Central memory CD8-positive, alpha-beta T cell (primary cell): ENCODE results near the gene DSTN.

Source experiments
- ATAC-seq: fragments of 150-1000 bp; cut with Tn5 transposase; replicated peaks from 2 replicates; pipeline ENCODE4 v1.10.0; 2022; ENCODE audit warnings: mild to moderate bottlenecking, moderate FRiP score, moderate number of reproducible peaks; ENCODE audit not compliant: poor library complexity, severe bottlenecking; ENCODE audit errors: extremely low read depth
- DNase-seq, 2 donors: peaks; one replicate each; pipeline ENCODE4 v3.0.0; 2021; ENCODE audit warnings: low spot score in 2 of 2
- H3K27ac Mint-ChIP-seq: one replicate; pipeline ENCODE4 v1.8.0; 2022; ENCODE audit warnings: low read depth, mild to moderate bottlenecking, moderate library complexity, mixed read lengths
- H3K27me3 Mint-ChIP-seq: one replicate; pipeline ENCODE4 v1.8.0; 2022; ENCODE audit warnings: mixed read lengths
- H3K36me3 Mint-ChIP-seq: one replicate; pipeline ENCODE4 v1.8.0; 2022; ENCODE audit warnings: mild to moderate bottlenecking, moderate library complexity, mixed read lengths; ENCODE audit not compliant: insufficient read depth
- H3K4me1 Mint-ChIP-seq: one replicate; pipeline ENCODE4 v1.8.0; 2022; ENCODE audit warnings: mixed read lengths
- H3K4me3 Mint-ChIP-seq: one replicate; pipeline ENCODE4 v1.8.0; 2022; ENCODE audit warnings: mild to moderate bottlenecking, moderate library complexity, mixed read lengths
- H3K9me3 Mint-ChIP-seq: one replicate; pipeline ENCODE4 v1.8.0; 2022; ENCODE audit warnings: mixed read lengths

Gene DSTN

DNA sequence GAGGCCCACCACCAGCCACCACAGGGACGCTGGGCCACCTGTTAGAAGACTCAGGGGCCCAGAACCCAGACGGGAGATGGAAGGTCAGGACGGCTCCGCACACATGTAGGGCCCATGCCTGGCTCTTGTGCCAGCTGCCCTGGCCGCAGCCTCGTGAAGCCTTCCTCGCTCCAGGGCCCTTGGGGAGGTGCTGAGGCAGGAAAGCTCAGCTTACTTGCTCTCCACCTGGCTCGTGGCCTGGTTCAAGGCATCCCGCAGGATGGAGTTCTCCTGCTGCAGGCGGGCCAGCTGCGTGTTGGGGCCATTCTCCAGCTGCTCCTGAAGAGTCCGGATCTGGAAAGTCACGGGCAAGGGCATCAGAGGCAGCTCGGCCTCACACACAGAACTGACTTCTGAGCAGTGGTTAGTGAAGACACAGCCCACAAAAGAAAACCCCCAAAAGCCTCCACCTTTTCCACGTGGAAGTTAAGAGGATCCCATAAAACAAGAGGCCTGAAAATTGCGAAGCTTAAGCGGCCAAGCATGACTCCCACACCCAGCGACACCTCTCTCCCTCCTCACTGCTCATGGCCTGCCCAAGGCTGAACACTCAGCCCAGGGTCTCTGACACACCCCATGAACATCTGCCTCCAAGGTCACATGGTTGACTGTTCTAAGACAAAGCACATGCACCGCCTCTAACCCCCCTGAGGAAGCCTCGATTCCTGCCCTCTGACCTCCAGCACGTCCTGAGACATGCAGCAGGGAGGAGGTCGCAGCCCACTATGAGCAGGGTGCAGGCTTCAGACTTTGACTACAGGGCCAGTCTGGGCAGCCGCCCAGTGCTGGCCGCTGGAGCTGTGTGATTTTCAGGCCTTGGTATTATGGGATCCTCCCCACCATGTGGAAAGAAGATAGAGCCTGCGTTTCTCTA, 65.7 kb downstream of the DSTN start:
- ATAC-seq (no peak), DNase-seq (no peak)
- H3K4me1 Mint-ChIP-seq = peaks cover 5% of the 10 kb centered on the region
- no peak overlapping the region for H3K27ac Mint-ChIP-seq
- peaks cover 8% of the 10 kb centered on the region for H3K36me3 Mint-ChIP-seq
- no peak overlapping the region for H3K4me3 Mint-ChIP-seq
- H3K27me3 Mint-ChIP-seq = no peaks in the 10 kb centered on the region
- H3K9me3 Mint-ChIP-seq = no peaks in the 10 kb centered on the region

DNA sequence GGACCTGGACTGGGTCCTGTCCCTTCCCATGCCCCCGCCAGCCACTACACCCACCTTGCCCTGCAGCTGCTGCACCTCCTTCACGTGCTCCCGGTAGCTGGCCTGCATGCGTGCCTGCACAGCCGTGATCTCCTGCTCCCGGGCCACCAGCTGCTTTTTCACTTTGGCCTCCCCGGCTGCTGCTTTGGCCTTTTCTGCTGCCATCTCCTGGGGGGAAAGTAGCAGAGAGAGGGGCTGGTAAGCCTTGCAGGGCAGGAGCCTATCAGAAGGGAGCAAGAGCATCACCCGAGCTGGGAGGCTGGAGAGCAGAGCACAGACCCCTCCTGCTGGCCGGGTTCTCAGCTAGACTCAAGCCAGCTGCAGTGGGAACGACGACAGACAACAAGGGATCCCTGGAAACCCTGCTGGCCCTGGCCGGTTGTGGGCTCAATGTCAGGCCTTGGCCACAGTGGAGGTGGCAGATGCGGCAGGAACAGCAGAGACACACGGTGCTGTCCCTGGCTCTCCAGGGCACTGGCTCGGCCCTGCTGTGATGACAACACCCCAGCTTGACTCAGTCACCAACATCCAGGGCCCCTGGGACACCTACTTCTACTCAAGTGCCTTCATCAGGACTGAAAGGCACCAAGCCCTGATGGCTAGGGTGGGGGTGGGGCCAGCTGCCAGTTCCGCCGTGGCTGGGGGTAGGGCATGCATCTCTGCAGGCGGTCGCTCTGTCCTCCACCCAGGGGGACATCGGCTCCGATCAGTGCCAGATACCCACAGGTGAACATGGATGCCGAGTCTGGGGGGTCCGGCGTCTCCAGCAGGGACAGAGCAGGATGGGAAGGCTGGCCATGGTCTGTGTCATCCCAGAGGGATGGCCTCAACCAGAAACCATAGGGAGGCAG, 66.9 kb downstream of the DSTN start:
- Mint-ChIP-seq H3K27ac (no peak overlapping the region), H3K4me1 (peaks cover 5% of the 10 kb centered on the region), H3K4me3 (no peak overlapping the region), H3K36me3 (peaks cover 8% of the 10 kb centered on the region), H3K9me3 (no peaks in the 10 kb centered on the region), H3K27me3 (no peaks in the 10 kb centered on the region)
- no peak for DNase-seq
- ATAC-seq = no peak

DNA sequence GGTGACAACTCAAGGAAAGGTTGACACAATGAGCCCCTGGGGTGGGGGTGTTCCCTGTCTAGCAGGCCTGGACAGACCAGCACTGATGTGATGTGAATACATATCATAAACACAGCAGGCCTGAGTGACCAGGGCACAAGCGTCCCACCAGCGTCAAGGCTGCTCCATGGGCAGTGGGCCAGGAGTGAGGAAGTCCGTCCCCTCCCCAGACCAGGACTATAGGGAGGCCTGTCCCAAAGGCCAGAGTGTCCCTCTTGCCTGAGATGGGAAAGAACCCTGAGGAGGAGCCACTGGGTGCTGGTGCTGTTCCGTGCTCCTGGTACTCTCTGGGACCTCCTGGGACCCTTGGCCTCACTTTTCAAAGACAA, 67.5 kb downstream of the DSTN start:
- H3K4me3 Mint-ChIP-seq = no peak overlapping the region
- ATAC-seq (no peak), DNase-seq (no peak)
- H3K9me3 Mint-ChIP-seq = no peaks in the 10 kb centered on the region
- peaks cover 8% of the 10 kb centered on the region for H3K36me3 Mint-ChIP-seq
- H3K27ac Mint-ChIP-seq = no peak overlapping the region
- no peaks in the 10 kb centered on the region for H3K27me3 Mint-ChIP-seq
- peaks cover 5% of the 10 kb centered on the region for H3K4me1 Mint-ChIP-seq

DNA sequence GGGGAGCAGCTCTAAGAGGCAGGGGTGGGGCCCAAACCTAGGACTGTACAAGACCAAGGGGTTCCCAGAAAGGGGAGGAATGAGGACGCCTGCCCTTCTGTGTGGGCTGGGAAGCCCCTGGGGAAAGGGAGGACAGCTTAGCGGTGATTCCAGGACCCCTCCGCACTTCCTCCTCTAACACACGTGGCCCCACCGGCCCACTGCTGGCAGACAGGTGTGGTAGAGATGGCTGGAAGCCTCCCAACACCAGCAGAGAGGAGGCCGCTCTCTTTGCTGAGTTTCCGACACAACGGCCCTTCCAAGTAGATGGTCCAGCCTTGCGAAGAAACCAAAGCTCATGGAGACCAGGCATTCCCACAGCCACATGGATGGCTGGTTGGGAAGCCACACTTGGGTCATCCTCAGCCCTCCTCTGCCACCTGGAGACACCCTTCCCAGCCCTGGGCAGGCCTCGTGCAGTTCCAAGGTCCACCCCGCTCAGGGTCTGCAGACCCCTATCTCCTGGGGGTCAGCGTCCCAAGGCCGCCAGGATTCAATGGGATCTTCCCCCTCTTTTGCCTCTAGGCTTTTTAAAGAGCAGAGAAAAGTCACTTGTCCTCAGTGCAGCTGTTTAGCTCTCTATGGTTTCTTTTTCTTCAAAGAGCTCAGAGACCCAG, 68.2 kb downstream of the DSTN start:
- Mint-ChIP-seq H3K4me3 (no peak overlapping the region), H3K36me3 (peaks cover 8% of the 10 kb centered on the region), H3K4me1 (peaks cover 5% of the 10 kb centered on the region), H3K9me3 (no peaks in the 10 kb centered on the region), H3K27ac (no peak overlapping the region), H3K27me3 (no peaks in the 10 kb centered on the region)
- no peak for ATAC-seq
- DNase-seq = no peak

DNA sequence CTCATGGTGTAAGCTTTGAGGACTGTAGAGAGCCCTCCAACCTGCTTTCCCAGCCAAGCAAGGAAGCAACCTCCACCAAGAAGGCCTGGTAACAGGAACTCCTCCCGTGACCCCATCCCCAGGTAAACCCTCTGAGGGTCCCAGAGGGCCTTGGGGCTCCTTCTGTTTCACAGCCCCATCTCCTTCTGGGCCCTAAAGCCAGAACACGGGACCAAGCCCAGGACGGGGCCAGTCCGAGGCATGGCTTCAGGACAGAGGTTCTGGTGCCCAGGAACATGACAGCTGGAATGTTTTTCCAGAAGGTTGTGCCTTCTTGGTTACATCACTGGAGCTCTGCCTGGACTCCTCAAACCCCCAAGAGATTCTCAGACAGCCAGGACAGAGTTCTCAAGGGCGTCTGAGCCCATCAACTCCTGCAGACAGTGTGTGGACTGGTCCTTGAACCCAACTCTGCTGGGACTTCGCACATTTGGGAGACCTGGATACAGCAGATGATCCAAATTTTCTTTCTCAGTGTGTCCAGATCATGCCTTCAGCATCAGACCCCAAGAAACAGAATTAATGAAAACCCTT, 69.0 kb downstream of the DSTN start:
- no peak for ATAC-seq
- DNase-seq = no peak
- peaks cover 8% of the 10 kb centered on the region for H3K36me3 Mint-ChIP-seq
- no peaks in the 10 kb centered on the region for H3K27me3 Mint-ChIP-seq
- no peak overlapping the region for H3K27ac Mint-ChIP-seq
- H3K4me1 Mint-ChIP-seq = peaks cover 5% of the 10 kb centered on the region
- no peaks in the 10 kb centered on the region for H3K9me3 Mint-ChIP-seq
- H3K4me3 Mint-ChIP-seq = no peak overlapping the region

DNA sequence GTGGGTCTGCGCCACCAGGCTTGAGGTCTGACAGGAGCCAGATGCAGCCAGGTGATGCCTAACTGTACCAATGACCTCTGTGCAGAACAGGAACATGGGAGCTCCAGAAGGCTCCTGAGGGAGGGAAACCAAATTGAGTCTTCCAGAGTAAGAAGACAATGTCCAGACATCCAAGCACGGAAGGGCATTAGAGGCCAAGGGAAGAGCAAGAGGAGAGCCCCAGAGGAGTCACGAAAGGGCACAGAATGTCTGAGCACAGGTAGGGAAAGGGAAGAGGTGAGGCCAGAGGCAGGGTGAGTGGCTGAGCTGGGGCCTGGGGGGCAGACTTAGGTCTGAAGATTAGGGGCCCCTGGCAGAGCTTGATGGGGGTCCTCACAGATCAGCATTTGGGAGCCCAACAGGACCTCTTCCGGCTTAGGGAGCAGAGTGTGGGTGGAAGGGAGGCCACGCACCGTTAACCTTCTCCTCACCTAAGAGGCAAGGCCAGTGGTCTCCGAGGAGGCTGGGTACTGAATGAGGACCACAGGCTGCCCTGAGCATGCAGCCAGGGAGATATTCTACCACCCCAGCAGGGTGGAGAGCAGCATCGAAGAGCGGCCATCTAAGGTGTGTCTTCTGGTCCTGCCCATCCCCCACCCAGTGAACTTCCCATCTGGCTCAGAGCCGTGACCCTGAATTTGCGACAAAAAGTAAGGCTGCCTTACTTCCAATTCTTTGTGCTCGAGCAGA, 70.4 kb downstream of the DSTN start:
- ATAC-seq (no peak), DNase-seq (no peak)
- peaks cover 5% of the 10 kb centered on the region for H3K4me1 Mint-ChIP-seq
- no peak overlapping the region for H3K4me3 Mint-ChIP-seq
- H3K27ac Mint-ChIP-seq = no peak overlapping the region
- peaks cover 6% of the 10 kb centered on the region for H3K36me3 Mint-ChIP-seq
- H3K9me3 Mint-ChIP-seq = no peaks in the 10 kb centered on the region
- H3K27me3 Mint-ChIP-seq = no peaks in the 10 kb centered on the region

DNA sequence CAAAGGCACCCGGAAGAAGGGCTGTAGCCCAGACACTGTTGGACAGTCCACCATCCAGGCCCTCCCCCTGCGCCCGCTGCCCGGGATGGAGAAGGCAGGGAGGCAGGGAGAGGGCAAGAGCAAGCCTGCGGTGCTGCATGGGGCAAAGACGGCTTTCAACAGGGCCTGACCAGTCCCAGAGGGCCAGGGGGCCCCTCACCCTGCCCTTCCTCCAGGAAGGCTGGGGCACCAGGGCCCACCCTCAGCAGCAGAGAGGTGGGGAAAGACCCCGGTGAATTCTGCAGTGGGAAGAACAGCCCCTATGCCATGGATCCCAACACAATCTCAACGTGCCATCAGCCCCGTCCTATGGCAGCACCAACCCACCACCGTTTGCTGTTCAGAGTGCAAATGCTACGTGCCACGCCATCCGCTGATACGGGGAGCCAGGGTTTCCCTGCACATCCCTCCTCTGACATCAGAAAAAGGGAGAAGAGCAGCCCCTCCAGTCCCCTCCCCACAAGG, 71.1 kb downstream of the DSTN start:
- no peak for DNase-seq
- H3K36me3 Mint-ChIP-seq = peaks cover 4% of the 10 kb centered on the region
- ATAC-seq = no peak
- no peaks in the 10 kb centered on the region for H3K27me3 Mint-ChIP-seq
- no peak overlapping the region for H3K27ac Mint-ChIP-seq
- H3K4me3 Mint-ChIP-seq = no peak overlapping the region
- no peaks in the 10 kb centered on the region for H3K9me3 Mint-ChIP-seq
- H3K4me1 Mint-ChIP-seq = peaks cover 5% of the 10 kb centered on the region

DNA sequence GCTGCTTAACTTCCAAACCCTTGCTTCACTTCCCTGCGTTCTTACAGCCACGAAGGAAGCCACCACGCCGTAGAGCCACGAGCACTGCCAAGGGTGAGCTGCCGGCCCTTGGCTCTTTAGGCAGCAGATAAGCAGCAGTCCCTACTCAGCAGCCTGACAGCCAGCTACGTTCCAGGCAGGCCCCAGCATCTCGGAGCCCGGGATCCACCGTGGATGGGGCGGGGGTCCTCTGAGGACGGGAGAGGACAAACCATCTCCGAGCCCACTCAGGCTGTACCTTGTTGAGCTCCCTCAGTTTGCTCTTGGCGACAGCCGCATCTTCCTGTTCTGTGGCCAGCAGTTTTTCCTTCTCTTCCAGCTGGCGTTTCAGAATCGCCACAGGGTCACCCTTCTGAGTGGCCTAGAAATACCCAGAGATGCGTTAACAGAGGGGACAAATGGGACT, 71.7 kb downstream of the DSTN start:
- H3K9me3 Mint-ChIP-seq = no peaks in the 10 kb centered on the region
- H3K27me3 Mint-ChIP-seq = no peaks in the 10 kb centered on the region
- no peak for ATAC-seq
- no peak overlapping the region for H3K27ac Mint-ChIP-seq
- peaks cover 4% of the 10 kb centered on the region for H3K36me3 Mint-ChIP-seq
- H3K4me1 Mint-ChIP-seq = peaks cover 5% of the 10 kb centered on the region
- no peak overlapping the region for H3K4me3 Mint-ChIP-seq
- no peak for DNase-seq

DNA sequence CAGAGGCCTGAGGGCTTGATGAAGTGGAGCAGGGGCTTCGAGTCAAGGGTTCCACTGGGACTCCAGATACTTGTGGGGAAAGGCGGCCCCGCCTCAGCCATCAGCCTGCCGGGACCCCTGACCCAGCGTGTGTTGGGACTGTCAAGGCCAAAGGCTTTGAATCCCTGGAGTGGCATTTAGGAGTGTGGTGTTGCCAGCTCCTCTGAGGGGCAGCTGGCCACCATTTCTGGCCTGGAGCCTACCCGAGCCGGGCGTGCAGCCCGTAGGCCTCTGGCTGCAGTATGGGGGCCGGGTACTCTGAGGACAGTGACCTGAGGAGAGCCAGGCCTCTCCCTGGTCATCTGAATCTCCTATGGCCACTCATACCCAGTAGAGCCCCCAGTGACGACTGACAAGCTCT, 72.1 kb downstream of the DSTN start:
- DNase-seq = no peak
- H3K27me3 Mint-ChIP-seq = no peaks in the 10 kb centered on the region
- peaks cover 5% of the 10 kb centered on the region for H3K4me1 Mint-ChIP-seq
- ATAC-seq = no peak
- H3K4me3 Mint-ChIP-seq = no peak overlapping the region
- H3K36me3 Mint-ChIP-seq = peaks cover 4% of the 10 kb centered on the region
- H3K9me3 Mint-ChIP-seq = no peaks in the 10 kb centered on the region
- H3K27ac Mint-ChIP-seq = no peak overlapping the region

DNA sequence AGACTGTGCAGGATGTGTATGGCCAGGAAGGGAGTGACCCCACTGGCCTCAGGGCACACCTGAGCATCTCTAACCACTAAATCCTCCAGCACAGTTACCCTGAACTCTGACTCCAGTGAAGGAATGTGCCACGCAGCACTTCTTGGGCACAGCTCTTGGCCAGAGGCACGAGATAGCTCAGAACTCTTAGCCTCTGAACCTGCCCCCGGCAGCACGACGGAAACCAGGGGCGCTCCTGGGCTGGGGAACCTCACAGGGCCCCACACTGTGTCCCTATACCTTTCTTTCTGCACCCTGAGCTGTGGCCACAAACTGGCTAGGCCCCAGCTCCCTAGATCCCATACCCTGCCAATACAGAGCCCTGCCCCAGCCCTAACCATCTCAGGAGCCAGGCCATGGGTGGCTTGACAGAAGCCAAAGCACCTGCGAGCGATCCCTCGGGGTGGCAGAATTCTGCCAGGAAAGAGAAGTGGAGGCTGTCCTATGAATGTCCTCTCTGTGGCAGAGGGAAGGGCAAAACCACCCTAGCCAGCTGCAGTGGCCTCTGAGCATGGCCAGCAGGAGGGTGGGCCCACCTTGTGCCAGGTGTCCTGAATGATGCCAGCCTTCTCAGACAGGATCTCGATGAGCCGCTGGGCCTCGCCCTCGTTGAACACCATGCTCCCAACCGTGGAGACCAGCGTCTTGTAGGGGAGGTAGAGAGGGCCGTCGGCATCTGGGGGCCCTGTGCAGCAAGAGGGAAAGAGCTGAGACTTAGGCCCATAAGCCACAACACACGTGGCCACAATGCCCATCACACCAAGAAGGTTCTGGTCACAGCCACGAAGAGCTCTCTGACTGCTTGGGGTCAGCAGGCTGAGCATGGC, 72.8 kb downstream of the DSTN start:
- Mint-ChIP-seq H3K27ac (no peak overlapping the region), H3K4me3 (no peak overlapping the region), H3K9me3 (no peaks in the 10 kb centered on the region), H3K36me3 (peaks cover 4% of the 10 kb centered on the region), H3K27me3 (no peaks in the 10 kb centered on the region), H3K4me1 (peaks cover 5% of the 10 kb centered on the region)
- no peak for DNase-seq
- no peak for ATAC-seq

DNA sequence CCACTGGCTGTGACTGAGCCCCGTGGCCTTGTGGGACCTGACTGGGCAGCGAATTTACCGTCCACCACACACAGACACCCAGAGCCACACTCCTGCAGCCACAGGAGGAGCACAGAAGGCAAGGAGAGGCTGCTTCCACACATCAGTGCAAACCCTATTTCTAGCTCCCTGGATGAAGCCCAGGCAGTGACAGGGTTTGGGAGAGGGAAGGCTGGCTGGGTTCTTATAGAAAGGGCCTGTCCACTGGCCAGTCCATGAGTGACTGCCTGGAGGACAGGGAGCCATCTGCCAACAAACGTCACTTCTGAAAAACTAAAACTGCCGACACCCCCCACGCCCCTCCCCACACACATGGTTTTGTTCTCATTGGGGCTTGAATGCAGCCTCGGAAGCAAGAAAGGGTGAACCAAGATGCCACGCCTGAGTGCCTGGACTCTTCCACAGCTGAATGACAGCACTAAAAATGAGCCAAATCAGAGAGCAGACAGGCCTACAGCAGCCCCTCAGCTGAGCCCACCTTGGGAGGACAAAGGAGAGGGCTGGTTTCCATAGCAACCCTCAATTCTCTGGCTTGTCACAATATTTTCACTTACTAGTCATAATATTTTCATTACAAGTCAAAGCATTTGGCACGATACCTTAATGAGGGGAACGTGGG, 73.8 kb downstream of the DSTN start:
- H3K9me3 Mint-ChIP-seq = no peaks in the 10 kb centered on the region
- H3K27me3 Mint-ChIP-seq = no peaks in the 10 kb centered on the region
- no peak for ATAC-seq
- no peak overlapping the region for H3K27ac Mint-ChIP-seq
- H3K4me3 Mint-ChIP-seq = no peak overlapping the region
- no peak for DNase-seq
- peaks cover 5% of the 10 kb centered on the region for H3K4me1 Mint-ChIP-seq
- peaks cover 2% of the 10 kb centered on the region for H3K36me3 Mint-ChIP-seq
